K562 (cell line): Measurements from ENCODE around the gene KIF1A. TPM values are rescaled to one million over a fixed set of nuclear protein-coding genes. Genes with fewer than 3 reads are reported as not detected.

Experiments used
- FOSL1 ChIP-seq: fragments of 200-800 bp; sonication (Bioruptor generic); conservative IDR thresholded peaks from 2 replicates; pipeline ENCODE4 v1.6.1; 2016; ENCODE audit warnings: missing genetic modification characterization, missing compliant biosample characterization
- GATAD2A ChIP-seq: fragments of 450-650 bp; IDR thresholded peaks from 2 replicates; pipeline ENCODE4 v1.6.1; 2017
- HLTF ChIP-seq: fragments of 450-650 bp; IDR thresholded peaks from 2 replicates; pipeline ENCODE4 v1.6.1; 2016
- JUNB ChIP-seq: fragments of 450-650 bp; formaldehyde crosslinking; conservative IDR thresholded peaks from 2 replicates; pipeline ENCODE4 v1.4.0; 2020; ENCODE audit warnings: mild to moderate bottlenecking
- NCOA1 ChIP-seq: fragments of 450-650 bp; IDR thresholded peaks from 2 replicates; pipeline ENCODE4 v1.6.1; 2016; ENCODE audit warnings: low read depth
- POLR2H ChIP-seq: IDR thresholded peaks from 2 replicates; pipeline ENCODE4 v1.6.1; 2016; ENCODE audit warnings: missing genetic modification characterization, low read depth, mild to moderate bottlenecking, control low read depth, missing compliant biosample characterization, moderate library complexity
- SFPQ ChIP-seq: fragments of 200-400 bp; formaldehyde crosslinking; IDR thresholded peaks from 2 replicates; pipeline ENCODE4 v1.6.1; 2017; ENCODE audit warnings: mild to moderate bottlenecking, low read depth, low read length, moderate library complexity
- SMARCE1 ChIP-seq: fragments of 450-650 bp; IDR thresholded peaks from 2 replicates; pipeline ENCODE4 v1.7.1; 2016; ENCODE audit warnings: mild to moderate bottlenecking
- ZNF274 ChIP-seq: IDR thresholded peaks from 2 replicates; pipeline ENCODE4 v1.6.1; 2011; ENCODE audit warnings: low read depth, mild to moderate bottlenecking, low read length, moderate library complexity, borderline replicate concordance
- polyA plus RNA-seq, 8 experiments: library from polyadenylated mRNA; depleted of rRNA in 4 of 8; stranded (reverse) in 5 of 8; unstranded in 3 of 8; fragments of >200 nt; fragmentation: Nextera tagmentation in 2 of 8; fragmentation: Illumina TruSeq in 1 of 8; extraction: Ambion mirVana in 2 of 8; extraction: Trizol in 1 of 8; gene quantifications; 2 replicates each; pipeline versions ENCODE4 v1.2.1 to v1.2.3, GENCODE V29; 2011 to 2014; ENCODE audit warnings: inconsistent platforms in 1 of 8, missing spikeins in 1 of 8
- total RNA-seq, 7 experiments: library from RNA; depleted of rRNA in 6 of 7; stranded (reverse); fragments of >200 nt in 6 of 7; fragmentation: Illumina TruSeq in 2 of 7; extraction: Trizol in 2 of 7; gene quantifications; 2 replicates each; pipeline versions ENCODE4 v1.2.1 to v1.2.3, GENCODE V29; 2011 to 2021; ENCODE audit warnings: low replicate concordance in 1 of 7
- TF ChIP-seq, protein P1 (sequence below), 2 experiments: fragments of 450-650 bp; formaldehyde crosslinking in 1 of 2; IDR thresholded peaks; 2 replicates each; pipeline versions ENCODE4 v1.4.0 to v1.6.1; 2014 to 2020; ENCODE audit warnings: mild to moderate bottlenecking in 2 of 2, borderline replicate concordance in 1 of 2, low read depth in 1 of 2

Gene KIF1A
- total and polyA plus RNA-seq, 9 of the 15 experiments (the other 6 are each of a cell fraction or from before 2014, with no cell fraction given): 0.07 to 1.4 (median 0.45) TPM; not detected in 2

DNA sequence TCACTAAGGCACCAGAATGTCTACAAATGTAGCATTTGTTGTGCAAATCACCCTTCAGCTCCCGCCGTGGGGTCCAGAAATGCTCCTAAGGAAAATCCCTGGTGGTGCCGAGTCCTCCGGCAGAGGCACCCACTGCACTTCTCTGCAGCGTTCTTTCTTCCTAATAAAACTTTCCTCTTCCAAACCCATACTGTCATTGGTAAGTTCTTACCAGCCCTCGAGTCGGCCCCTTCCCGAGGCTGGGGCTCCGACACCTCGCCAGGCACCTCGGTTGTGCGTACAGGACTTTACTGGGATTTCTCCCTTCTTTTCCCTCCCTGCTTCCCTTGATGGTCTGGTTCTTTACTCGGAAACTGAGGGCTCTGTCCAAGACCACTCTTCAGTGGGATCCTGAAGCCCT, 38.3 kb upstream of the KIF1A start (continued):
- TF ChIP-seq, protein P1, sequence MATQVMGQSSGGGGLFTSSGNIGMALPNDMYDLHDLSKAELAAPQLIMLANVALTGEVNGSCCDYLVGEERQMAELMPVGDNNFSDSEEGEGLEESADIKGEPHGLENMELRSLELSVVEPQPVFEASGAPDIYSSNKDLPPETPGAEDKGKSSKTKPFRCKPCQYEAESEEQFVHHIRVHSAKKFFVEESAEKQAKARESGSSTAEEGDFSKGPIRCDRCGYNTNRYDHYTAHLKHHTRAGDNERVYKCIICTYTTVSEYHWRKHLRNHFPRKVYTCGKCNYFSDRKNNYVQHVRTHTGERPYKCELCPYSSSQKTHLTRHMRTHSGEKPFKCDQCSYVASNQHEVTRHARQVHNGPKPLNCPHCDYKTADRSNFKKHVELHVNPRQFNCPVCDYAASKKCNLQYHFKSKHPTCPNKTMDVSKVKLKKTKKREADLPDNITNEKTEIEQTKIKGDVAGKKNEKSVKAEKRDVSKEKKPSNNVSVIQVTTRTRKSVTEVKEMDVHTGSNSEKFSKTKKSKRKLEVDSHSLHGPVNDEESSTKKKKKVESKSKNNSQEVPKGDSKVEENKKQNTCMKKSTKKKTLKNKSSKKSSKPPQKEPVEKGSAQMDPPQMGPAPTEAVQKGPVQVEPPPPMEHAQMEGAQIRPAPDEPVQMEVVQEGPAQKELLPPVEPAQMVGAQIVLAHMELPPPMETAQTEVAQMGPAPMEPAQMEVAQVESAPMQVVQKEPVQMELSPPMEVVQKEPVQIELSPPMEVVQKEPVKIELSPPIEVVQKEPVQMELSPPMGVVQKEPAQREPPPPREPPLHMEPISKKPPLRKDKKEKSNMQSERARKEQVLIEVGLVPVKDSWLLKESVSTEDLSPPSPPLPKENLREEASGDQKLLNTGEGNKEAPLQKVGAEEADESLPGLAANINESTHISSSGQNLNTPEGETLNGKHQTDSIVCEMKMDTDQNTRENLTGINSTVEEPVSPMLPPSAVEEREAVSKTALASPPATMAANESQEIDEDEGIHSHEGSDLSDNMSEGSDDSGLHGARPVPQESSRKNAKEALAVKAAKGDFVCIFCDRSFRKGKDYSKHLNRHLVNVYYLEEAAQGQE (IDR thresholded peaks at IDR 0.05; ENCODE audit: borderline replicate concordance): no peak
- TF ChIP-seq, protein P1 (CRISPR knock-in tag; IDR thresholded peaks at IDR 0.05; ENCODE audit: low read depth): no peak
- TF ChIP-seq POLR2H (no peak), GATAD2A (no peak), FOSL1 (tag) (no peak), NCOA1 (no peak), HLTF (no peak), JUNB (CRISPR knock-in tag) (no peak), ZNF274 (no peak), SMARCE1 (no peak), SFPQ (no peak)
